NCI-H2171 (cell line): Measurements from ENCODE around the gene CCNB2.
"Not testable (repeated sequence)": the region's sequence is repeated elsewhere in the genome, so short reads cannot be mapped to it uniquely, and the experiment has no call there.

Experiments
- DNase-seq: peaks from one replicate; lab custom pipeline; 2025; lab: John Stamatoyannopoulos, UW

The CCNB2 gene

GRCh38 chr15:59104912-59105732, at the start of gene CCNB2:
Gene CCNB2 (plus strand): TSS chr15:59105146. CDS start chr15:59105269, 123 bp downstream.
- peak; percentile 96 for DNase-seq

GRCh38 chr15:59059076-59059597, 45.8 kb upstream of the CCNB2 start:
- no peak for DNase-seq

GRCh38 chr15:59060348-59060747, 44.6 kb upstream of the CCNB2 start:
- no peak for DNase-seq

- DNase-seq = no peak
Observed at GRCh38 chr15:59063042-59063441, 41.9 kb upstream of the CCNB2 start.

GRCh38 chr15:59069430-59069829, 35.5 kb upstream of the CCNB2 start:
- DNase-seq = no peak

GRCh38 chr15:59074607-59075006, 30.3 kb upstream of the CCNB2 start:
- DNase-seq = no peak

- no peak for DNase-seq
Observed at GRCh38 chr15:59087731-59088130, 17.2 kb upstream of the CCNB2 start.

- no peak for DNase-seq
Observed at GRCh38 chr15:59094077-59094476, 10.9 kb upstream of the CCNB2 start.

- no peak for DNase-seq
Observed at GRCh38 chr15:59096429-59096828, 8.5 kb upstream of the CCNB2 start.

GRCh38 chr15:59099162-59099685, 5.7 kb upstream of the CCNB2 start:
- DNase-seq = no peak

- no peak for DNase-seq
Observed at GRCh38 chr15:59104602-59104911, 389 bp upstream of the CCNB2 start.

GRCh38 chr15:59105854-59106253, 908 bp downstream of the CCNB2 start:
- no peak for DNase-seq

GRCh38 chr15:59111251-59111650, 6.3 kb downstream of the CCNB2 start:
- DNase-seq = no peak

- no peak for DNase-seq
Observed at GRCh38 chr15:59115047-59115446, 10.1 kb downstream of the CCNB2 start.

- no peak for DNase-seq
Observed at GRCh38 chr15:59116141-59116540, 11.2 kb downstream of the CCNB2 start.

- DNase-seq = no peak
Observed at GRCh38 chr15:59116771-59117170, 11.8 kb downstream of the CCNB2 start.

GRCh38 chr15:59119625-59120024, 14.7 kb downstream of the CCNB2 start:
- no peak for DNase-seq

- no peak for DNase-seq
Observed at GRCh38 chr15:59120937-59121336, 16.0 kb downstream of the CCNB2 start.

- DNase-seq = no peak
Observed at GRCh38 chr15:59124261-59124660, 19.3 kb downstream of the CCNB2 start.

GRCh38 chr15:59125683-59126082, 20.7 kb downstream of the CCNB2 start:
- DNase-seq = not testable (repeated sequence)

- DNase-seq = not testable (repeated sequence)
Observed at GRCh38 chr15:59127255-59127654, 22.3 kb downstream of the CCNB2 start.

- DNase-seq = no peak
Observed at GRCh38 chr15:59131456-59131855, 26.5 kb downstream of the CCNB2 start.

GRCh38 chr15:59131969-59132562, 27.1 kb downstream of the CCNB2 start:
- no peak for DNase-seq
